Prostate gland (tissue), 2 donors: ENCODE measurements around the gene PYCR2.

ENCODE experiments used
- POLR2A ChIP-seq: fragments of 450-650 bp; IDR thresholded peaks from one replicate; pipeline ENCODE4 v1.6.1; 2016; ENCODE audit warnings: antibody characterized with exemption, mild to moderate bottlenecking
- POLR2AphosphoS5 ChIP-seq: sonication (generic); formaldehyde crosslinking; IDR thresholded peaks from one replicate; pipeline ENCODE4 v1.6.1; 2017; ENCODE audit warnings: antibody characterized with exemption
- TF ChIP-seq, protein P1 (sequence below), 4 experiments: fragments of 200-600 bp in 2 of 4; fragments of 450-650 bp in 2 of 4; sonication (generic) in 2 of 4; IDR thresholded peaks; 1 replicate in 3 of 4; 2 replicates in 1 of 4; pipeline ENCODE4 v1.5.1; 2016 to 2019; ENCODE audit warnings: antibody characterized with exemption in 4 of 4, mild to moderate bottlenecking in 2 of 4, moderate library complexity in 2 of 4

DNA sequence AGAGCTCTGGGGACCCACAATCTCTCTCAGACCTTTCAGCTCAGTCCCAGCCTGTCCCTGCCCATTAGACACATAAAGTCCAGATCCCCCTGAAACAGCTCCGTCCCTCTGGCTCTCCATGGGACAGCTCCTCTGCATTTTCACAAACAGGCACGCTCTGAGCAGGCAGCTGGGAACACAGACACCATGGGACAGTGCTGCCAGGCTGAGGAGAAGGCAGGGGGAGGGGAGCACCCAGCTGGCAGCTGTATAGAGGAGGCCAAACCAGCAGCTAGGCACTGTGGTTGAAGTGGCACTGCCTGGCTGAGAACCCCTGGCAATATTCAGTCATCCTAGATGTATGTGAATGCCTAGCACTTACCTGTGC is 43.8 kb downstream of the PYCR2 start:
- TF ChIP-seq POLR2A = no peak
- TF ChIP-seq, protein P1, sequence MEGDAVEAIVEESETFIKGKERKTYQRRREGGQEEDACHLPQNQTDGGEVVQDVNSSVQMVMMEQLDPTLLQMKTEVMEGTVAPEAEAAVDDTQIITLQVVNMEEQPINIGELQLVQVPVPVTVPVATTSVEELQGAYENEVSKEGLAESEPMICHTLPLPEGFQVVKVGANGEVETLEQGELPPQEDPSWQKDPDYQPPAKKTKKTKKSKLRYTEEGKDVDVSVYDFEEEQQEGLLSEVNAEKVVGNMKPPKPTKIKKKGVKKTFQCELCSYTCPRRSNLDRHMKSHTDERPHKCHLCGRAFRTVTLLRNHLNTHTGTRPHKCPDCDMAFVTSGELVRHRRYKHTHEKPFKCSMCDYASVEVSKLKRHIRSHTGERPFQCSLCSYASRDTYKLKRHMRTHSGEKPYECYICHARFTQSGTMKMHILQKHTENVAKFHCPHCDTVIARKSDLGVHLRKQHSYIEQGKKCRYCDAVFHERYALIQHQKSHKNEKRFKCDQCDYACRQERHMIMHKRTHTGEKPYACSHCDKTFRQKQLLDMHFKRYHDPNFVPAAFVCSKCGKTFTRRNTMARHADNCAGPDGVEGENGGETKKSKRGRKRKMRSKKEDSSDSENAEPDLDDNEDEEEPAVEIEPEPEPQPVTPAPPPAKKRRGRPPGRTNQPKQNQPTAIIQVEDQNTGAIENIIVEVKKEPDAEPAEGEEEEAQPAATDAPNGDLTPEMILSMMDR (IDR thresholded peaks at IDR 0.05) = no peak
- TF ChIP-seq POLR2AphosphoS5 = no peak
